GM12892 (cell line): ENCODE data around the gene FAM76A. TPM values are rescaled to one million over a fixed set of nuclear protein-coding genes. Genes with fewer than 3 reads are reported as not detected.
"Not testable (repeated sequence)": the region's sequence is repeated elsewhere in the genome, so short reads cannot be mapped to it uniquely, and the experiment has no call there.

Source experiments
- DNase-seq: peaks from one replicate; pipeline ENCODE4 v3.0.0; 2011; ENCODE audit not compliant: insufficient read length
- FAIRE-seq: peaks from 2 replicates; lab custom pipeline; 2011; peaks lifted over from hg19 to GRCh38; lab: Jason Lieb, UNC
- POLR2A ChIP-seq: IDR thresholded peaks from 2 replicates; pipeline ENCODE4 v1.6.1; 2011; ENCODE audit warnings: low read depth, low read length, control low read depth
- POLR2AphosphoS5 ChIP-seq: IDR thresholded peaks from 2 replicates; pipeline ENCODE4 v1.6.1; 2011; ENCODE audit warnings: low read depth, low read length, control low read depth
- TAF1 ChIP-seq: IDR thresholded peaks from 2 replicates; pipeline ENCODE4 v1.6.1; 2011; ENCODE audit warnings: low read depth, mild to moderate bottlenecking, control low read depth, low read length, borderline replicate concordance
- polyA plus RNA-seq: library from polyadenylated mRNA; unstranded; fragments of >200 nt; gene quantifications from one replicate; pipeline ENCODE4 v1.2.1, GENCODE V29; 2012; ENCODE audit warnings: missing spikeins, inconsistent platforms; ENCODE audit not compliant: missing spikeins

Gene FAM76A
- polyA plus RNA-seq, result 3.8 TPM

- FAIRE-seq, result peak; percentile 99
- TF ChIP-seq POLR2AphosphoS5 (no peak), TAF1 (peak; percentile 47; the same call in 1 of the 2 replicates), POLR2A (peak; percentile 59; the same call in 1 of the 2 replicates)
- peak; percentile 97 for DNase-seq
Measured at GRCh38 chr1:27725374-27726172, at the start of gene FAM76A. Gene FAM76A, plus strand, starts transcription at chr1:27725961. Its CDS starts 120 bp downstream, at chr1:27726081.

- TF ChIP-seq TAF1 (no peak), POLR2AphosphoS5 (no peak), POLR2A (no peak)
- no peak for FAIRE-seq
- DNase-seq, result no peak
Measured at GRCh38 chr1:27676410-27676809, 49.4 kb upstream of the FAM76A start.

GRCh38 chr1:27678747-27679146 is 47.0 kb upstream of the FAM76A start:
- TF ChIP-seq TAF1 (no peak), POLR2A (no peak)
- FAIRE-seq (no peak), DNase-seq (no peak)

- DNase-seq, FAIRE-seq: not testable (repeated sequence)
Measured at GRCh38 chr1:27680225-27680791, 45.5 kb upstream of the FAM76A start.

- not testable (repeated sequence) for DNase-seq, FAIRE-seq
Measured at GRCh38 chr1:27681580-27681979, 44.2 kb upstream of the FAM76A start.

- DNase-seq (no peak), FAIRE-seq (no peak)
- TF ChIP-seq POLR2A, result no peak
- TF ChIP-seq POLR2AphosphoS5, result no peak
- no peak for TF ChIP-seq TAF1
Measured at GRCh38 chr1:27682351-27682944, 43.3 kb upstream of the FAM76A start.

- TF ChIP-seq TAF1 (no peak), POLR2A (no peak), POLR2AphosphoS5 (no peak)
- DNase-seq (no peak), FAIRE-seq (no peak)
Measured at GRCh38 chr1:27684176-27684575, 41.6 kb upstream of the FAM76A start.

- FAIRE-seq, result no peak
- no peak for TF ChIP-seq POLR2A
- no peak for TF ChIP-seq TAF1
- no peak for TF ChIP-seq POLR2AphosphoS5
- no peak for DNase-seq
Measured at GRCh38 chr1:27686223-27686990, 39.4 kb upstream of the FAM76A start.

- no peak for FAIRE-seq
- no peak for TF ChIP-seq TAF1
- TF ChIP-seq POLR2AphosphoS5, result no peak
- no peak for TF ChIP-seq POLR2A
- DNase-seq, result no peak
Measured at GRCh38 chr1:27687906-27688305, 37.9 kb upstream of the FAM76A start.

- TF ChIP-seq POLR2AphosphoS5, result no peak
- no peak for TF ChIP-seq TAF1
- TF ChIP-seq POLR2A, result no peak
- DNase-seq, result no peak
- peak; percentile 92 for FAIRE-seq
Measured at GRCh38 chr1:27689423-27690173, 36.2 kb upstream of the FAM76A start.

- no peak for TF ChIP-seq POLR2AphosphoS5
- no peak for DNase-seq
Measured at GRCh38 chr1:27690183-27690582, 35.6 kb upstream of the FAM76A start.

GRCh38 chr1:27696835-27697234 is 28.9 kb upstream of the FAM76A start:
- not testable (repeated sequence) for DNase-seq, FAIRE-seq

More at GRCh38 chr1:27690183-27690582, 35.6 kb upstream of the FAM76A start:
- no peak for FAIRE-seq
